ENCODE results near the gene UBXN11. TPM values are rescaled to one million over a fixed set of nuclear protein-coding genes. Genes with fewer than 3 reads are reported as not detected.

The UBXN11 gene
- total and polyA plus RNA-seq, 2 of the 13 experiments (the other 11 are each of a cell fraction or from before 2014, with no cell fraction given), result 9.3 to 10.4 TPM

GRCh38 chr1:26320896-26321295 is 14.5 kb upstream of the UBXN11 start (continued):
- TF ChIP-seq NFAT5 (CRISPR knock-in tag; IDR thresholded peaks at IDR 0.05) (no peak), ZBTB39 (CRISPR knock-in tag; IDR thresholded peaks at IDR 0.05) (no peak)

- ChIA-PET POLR2A (no interaction called here), CTCF (ENCODE audit: low intra/inter-chr PET ratio, low total read pairs) (no interaction called here)
- FAIRE-seq (no peak), ATAC-seq (no peak), DNase-seq (ENCODE audit: low spot score) (no peak)
- H2AFZ ChIP-seq (ENCODE audit: low read length), result no peak overlapping the region
- H3K27me3 ChIP-seq (ENCODE audit: control insufficient read depth in 1 of 2, insufficient read depth in 2 of 2, low read length in 2 of 2), result no peaks in the 10 kb centered on the region
- no peak for TF ChIP-seq GPBP1L1 (CRISPR knock-in tag; IDR thresholded peaks at IDR 0.05)
- no peak for TF ChIP-seq ARNT (IDR thresholded peaks at IDR 0.05)
- no peak overlapping the region for H3K4me3 ChIP-seq (replicated peaks in 1 of 3; ENCODE audit: insufficient read depth in 1 of 3, low read depth in 2 of 3, low read length in 3 of 3)
- no peaks in the 10 kb centered on the region for H3K79me2 ChIP-seq (ENCODE audit: insufficient read depth, low read length)
- intact Hi-C loops (cut with micrococcal nuclease; ENCODE audit: unreplicated experiment), result no loop called here
- no peak overlapping the region for H3K27ac ChIP-seq (ENCODE audit: extremely low read length, insufficient read depth, low read length)
- no peaks in the 10 kb centered on the region for H4K20me1 ChIP-seq (ENCODE audit: insufficient read depth, low read length)
- no peak overlapping the region for H3K9ac ChIP-seq (ENCODE audit: insufficient read depth, low read depth, low read length)
- 73% methylated on average over 8 of the region's 9 CpGs for WGBS (ENCODE audit: low lambda C conversion rate)
- BruUV-seq (replicated peaks), result no TSS peak
- no peaks in the 10 kb centered on the region for H3K9me3 ChIP-seq (ENCODE audit: low read length)
- in situ Hi-C loops (cut with HindIII; ENCODE audit: extremely low pct_ligation_motif_present, low pct_unique_long_range_greater_than_20kb), result no loop called here
- H3K36me3 ChIP-seq (replicated peaks in 1 of 2; ENCODE audit: control insufficient read depth in 1 of 2, insufficient read depth in 2 of 2, low read length in 2 of 2), result no peaks in the 10 kb centered on the region
- H3K4me2 ChIP-seq (ENCODE audit: low read depth, low read length), result no peak overlapping the region
- peaks cover 15% of the 10 kb centered on the region; the same call in 1 of the 2 replicates for H3K4me1 ChIP-seq (ENCODE audit: insufficient read depth, low read length)
Measured at GRCh38 chr1:26318338-26319064, 12.1 kb upstream of the UBXN11 start.
